ENCODE measurements around the gene HOXA6. TPM values are rescaled to one million over a fixed set of nuclear protein-coding genes. Genes with fewer than 3 reads are reported as not detected.

The HOXA6 gene
- total and polyA plus RNA-seq, 9 of the 15 experiments (the other 6 are each of a cell fraction or from before 2014, with no cell fraction given): not detected

DNA sequence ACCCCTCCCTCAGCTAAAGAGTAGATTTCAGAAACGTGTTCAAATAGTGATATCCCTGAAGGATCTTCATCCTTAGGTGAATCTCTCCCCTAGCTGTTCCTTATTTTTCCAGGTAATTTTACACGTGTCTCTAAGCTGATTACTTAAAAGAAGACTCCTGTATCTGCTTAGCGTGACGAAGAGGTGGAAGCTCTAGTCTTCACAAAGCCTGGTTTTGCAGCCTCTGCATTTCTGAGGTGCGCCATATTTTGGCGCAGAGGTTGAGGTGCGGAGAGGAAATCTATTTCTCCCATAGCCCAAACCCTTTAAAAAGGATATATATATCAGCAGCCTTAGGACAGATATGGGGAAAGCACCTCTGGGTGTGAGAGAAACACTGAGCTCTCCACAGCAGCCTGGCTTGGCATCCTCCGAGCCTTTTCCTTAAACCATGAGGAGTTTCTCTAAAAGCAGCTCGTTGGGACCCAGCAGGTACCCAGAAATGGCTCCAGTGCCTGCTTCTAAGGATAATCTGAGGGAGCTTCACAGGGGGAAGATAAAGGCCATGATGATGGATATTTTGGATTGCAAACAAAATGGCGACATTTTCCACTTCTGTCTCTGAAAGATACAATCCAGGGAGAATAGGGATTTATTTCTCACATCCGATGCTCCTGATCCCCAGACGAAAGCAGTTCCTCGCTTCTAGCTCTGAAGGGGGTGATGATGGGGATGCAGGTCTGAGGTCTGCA lies 42.1 kb downstream of the HOXA6 start (continued):
- TF ChIP-seq ZFP91 (CRISPR knock-in tag; IDR thresholded peaks at IDR 0.05) (no peak), SRSF1 (IDR thresholded peaks at IDR 0.05; ENCODE audit: low read depth, low read length) (no peak), ZNF217 (CRISPR knock-in tag; IDR thresholded peaks at IDR 0.05) (no peak), GTF2E2 (tag; IDR thresholded peaks at IDR 0.05) (no peak), ERF (CRISPR knock-in tag; IDR thresholded peaks at IDR 0.05) (no peak), LCOR (CRISPR knock-in tag; IDR thresholded peaks at IDR 0.05) (no peak), ATF3 (IDR thresholded peaks at IDR 0.05) (no peak), ATF3 (CRISPR knock-in tag; conservative IDR thresholded peaks at IDR 0.05) (no peak), PHB (CRISPR knock-in tag; IDR thresholded peaks at IDR 0.05) (no peak), ZNF280A (IDR thresholded peaks at IDR 0.05; ENCODE audit: low read depth, partially characterized antibody) (no peak), RNF2 (IDR thresholded peaks at IDR 0.05) (no peak)
- TF ChIP-seq, protein P1, sequence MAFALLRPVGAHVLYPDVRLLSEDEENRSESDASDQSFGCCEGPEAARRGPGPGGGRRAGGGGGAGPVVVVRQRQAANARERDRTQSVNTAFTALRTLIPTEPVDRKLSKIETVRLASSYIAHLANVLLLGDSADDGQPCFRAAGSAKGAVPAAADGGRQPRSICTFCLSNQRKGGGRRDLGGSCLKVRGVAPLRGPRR (CRISPR knock-in tag; IDR thresholded peaks at IDR 0.05): no peak
